CD4-positive, alpha-beta T cell treated with Interleukin-4 for 1 hour (primary cell): ENCODE measurements around the gene PITX3.

Source experiments
- DNase-seq, 2 donors: peaks; one replicate each; pipeline ENCODE4 v3.0.0-alpha.2; 2020 to 2022

The PITX3 gene

DNA sequence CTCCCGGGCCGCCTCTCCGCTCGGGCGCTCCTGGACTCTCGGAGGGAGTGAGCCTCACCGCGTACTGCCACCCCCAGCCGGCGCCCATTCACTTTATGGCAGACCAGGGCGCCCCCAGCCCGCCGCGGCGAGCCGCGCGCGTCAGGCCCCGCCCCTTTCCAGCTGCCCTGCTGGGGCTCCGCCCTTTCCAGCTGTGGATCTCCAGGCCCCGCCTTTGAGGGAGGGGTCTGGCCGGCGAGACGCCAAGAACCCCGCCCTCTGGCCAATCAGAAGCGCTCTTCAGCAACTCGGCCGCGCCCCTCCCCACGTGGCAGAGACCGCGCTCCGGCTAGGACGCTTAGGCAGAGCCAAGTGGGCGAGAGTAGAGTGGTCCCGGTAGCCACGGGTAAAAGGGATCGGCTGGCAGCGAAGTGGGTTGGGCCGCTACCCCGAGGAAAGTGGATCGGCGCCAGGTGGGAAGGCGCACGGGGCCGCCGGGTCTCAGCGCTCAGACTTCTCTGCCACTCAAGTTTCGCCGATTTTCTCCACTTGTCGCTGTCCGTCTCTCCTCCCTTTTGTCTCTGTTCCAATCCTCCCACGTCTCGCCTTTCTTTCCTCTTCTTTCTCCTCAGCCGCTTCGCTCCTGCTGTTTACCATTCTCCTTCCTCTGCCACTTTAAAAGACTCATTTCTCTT, at the start of gene PITX3:
PITX3 (minus strand) TSS at position 69 of the 674 bp plus-strand sequence. CDS start 9,432 bp downstream, outside the sequence.
- peak; percentile 92 to 93 for DNase-seq

DNA sequence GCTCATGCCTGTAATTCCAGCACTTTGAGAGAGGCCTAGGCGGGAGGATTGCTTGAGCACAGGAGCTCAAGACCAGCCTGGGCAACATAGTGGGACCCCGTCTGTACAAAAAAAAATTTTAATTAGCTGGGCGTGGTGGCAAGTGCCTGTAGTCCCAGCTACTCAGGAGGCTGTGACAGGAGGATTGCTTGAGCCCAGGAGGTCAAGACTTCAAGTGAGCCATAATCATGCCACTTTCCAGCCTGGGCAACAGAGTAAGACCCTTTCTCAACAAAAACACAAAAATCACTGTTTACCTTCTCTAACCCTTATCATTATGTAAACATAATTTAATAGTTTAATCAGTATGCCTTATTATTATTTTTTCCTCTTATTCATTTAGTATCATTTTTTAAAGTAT, 48.5 kb upstream of the PITX3 start:
- no peak for DNase-seq

DNA sequence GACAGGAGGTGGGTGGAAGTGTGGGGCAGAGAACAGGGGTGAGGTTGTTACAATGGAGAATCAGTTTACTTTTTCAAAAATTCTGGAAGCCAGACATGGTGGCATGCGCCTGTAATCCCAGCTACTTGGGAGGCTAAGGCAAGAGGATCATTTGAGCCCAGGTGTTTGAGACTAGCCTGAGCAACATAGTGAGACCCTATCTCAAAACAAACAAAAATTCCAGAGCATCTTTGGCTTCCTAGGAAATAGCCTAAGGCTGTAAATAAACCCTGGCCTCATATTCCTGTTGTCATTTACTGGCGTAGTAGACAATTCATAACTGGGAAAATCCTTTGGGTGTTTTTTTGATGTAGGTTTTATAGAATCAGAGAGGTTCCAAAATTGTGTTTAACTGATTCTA, 48.0 kb upstream of the PITX3 start:
- DNase-seq, result no peak

DNA sequence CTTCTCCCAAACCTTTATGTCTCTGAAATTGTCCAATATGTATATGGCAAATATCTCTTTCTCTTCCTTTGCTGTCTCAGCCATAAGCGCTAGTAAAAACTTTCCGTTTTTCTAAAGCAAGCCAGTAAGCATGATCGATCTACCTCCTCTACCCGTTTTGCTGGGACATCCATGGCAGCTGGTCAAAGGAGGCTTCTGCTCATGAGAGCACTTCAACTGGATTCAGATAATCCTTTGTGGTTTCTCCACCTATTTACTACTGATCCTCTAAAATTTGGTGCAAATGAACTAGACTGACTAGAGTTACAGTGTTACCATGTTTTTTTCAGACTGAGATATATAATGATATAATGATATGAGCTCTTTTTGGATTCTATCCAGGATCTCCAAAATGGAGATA, 46.7 kb upstream of the PITX3 start:
- no peak for DNase-seq

DNA sequence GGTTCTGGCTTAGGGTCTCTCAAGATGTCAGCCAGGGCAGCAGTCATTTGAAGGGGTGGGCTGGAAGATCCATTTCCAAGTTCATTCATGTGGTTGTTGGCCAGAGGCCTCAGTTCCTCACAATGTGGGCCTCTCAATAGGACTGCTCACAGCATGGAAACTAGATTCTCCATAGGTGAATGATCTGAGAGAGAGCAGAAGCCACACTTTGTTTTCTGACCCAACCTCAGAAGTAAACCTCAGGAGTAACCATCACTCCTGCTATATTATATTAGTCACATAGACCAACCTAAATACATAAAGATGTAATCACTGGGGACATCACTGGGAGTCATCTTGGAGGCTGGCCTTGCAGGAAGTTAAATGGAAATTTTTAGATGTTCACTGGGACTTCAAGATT, 46.2 kb upstream of the PITX3 start:
- DNase-seq, result no peak

DNA sequence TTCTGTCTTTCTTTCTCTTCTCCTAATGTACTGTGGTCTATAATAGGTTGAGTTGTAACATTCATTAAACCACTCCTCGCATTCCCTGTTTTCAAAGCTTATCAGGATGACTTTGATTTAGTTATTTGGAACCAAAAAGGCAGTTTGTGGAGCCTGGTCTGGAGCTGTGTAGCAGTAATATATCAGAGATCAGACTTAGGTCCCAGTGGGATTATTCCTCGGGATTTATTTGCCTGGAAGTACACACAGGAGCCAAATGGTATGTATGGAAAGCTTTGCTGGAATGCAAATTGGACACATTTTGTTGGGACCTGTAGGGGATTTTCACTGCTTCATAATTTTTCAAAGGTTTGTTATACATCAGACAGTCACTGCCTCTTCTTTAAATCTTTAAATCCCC, 44.9 kb upstream of the PITX3 start:
- no peak for DNase-seq

DNA sequence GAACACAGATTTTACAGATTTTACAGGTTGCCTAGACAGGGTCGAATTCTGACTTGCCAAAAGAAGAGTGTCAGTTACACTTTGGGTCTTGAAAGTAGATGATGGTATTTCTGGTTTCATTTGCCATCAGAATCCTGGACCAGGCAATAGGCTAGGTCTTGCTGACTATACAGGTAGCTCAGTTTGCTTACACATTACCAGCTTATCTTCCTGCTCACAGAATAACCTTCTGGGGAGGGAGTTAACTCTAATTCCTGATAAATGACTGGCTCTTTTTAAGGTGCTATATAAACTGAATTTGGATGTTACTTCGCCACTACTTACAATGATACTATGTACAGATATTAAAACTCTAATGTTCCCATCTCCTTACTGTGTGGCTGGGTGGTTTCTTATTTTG, 43.8 kb upstream of the PITX3 start:
- DNase-seq, result no peak

DNA sequence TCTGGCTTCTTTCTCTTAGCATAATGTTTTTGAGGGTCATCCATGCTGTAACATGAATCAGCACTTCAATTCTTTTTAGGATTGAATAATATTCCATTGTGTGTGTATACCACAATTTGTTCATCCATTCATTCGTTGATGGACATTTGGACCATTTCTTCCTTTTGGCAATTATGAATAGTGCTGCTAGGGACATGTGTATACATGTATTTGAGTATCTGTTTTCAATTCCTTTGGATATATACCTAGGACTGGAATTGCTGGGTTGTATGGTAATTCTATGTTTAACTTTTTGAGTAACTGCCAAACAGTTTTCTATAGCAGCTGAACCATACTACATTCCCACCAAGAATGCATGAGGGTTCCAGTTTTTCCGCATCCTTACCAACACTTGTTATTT, 43.2 kb upstream of the PITX3 start:
- no peak for DNase-seq

DNA sequence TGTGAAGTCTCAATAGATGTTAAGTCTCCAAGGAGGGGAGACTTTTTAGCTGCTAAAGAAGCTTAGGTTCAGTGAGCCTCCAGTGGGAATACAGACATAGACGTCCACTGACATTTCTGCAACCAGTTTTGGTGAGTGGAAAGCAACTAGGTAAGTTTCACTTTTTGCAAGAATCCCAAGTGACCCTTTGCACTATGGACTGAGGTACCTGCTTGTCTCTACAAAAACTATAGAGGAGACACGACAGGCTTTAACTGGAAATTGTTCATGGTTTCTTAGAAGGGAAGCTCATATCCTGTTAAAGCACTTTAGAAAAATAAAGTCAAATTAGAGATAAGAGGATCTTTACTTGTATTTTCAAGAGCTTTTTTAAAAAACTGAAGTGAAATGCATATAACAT, 42.6 kb upstream of the PITX3 start:
- DNase-seq, result no peak

DNA sequence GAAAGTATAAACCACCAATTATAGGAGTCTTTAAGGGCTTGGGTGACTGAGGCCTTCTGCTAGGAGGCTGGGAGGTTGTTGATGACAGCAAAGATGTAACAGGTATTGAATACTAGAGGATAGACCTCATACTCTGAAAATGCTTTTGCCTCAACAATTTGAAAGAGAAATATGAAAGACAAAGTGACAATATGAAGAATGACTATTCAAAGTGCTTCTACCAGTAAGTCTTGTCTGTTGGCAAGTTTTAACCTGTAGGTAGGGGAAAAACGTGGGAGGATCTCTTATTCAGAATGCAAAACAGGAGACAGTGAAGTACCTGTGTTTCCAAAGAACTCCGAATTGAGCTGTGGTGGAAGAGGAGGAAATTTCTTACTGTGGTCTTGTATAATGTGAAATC, 42.2 kb upstream of the PITX3 start:
- no peak for DNase-seq

DNA sequence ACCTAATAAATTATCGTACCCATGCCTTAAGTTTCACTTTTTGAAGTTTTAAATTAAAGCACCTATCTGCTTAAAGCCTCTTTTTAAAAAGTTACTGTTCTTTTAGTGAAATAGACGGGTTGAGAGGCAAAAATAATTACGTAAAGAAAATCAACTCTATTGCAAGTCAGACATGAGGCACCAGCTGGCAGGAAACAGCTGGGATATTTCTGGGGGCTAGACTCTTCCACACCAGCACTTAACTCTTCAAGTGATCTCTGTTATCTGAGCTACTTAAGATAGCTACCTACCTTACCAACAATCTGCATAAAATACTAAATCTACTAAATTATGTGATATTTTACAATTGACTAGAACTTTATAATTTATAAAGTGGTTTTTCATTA, 39.8 kb upstream of the PITX3 start:
- no peak for DNase-seq

DNA sequence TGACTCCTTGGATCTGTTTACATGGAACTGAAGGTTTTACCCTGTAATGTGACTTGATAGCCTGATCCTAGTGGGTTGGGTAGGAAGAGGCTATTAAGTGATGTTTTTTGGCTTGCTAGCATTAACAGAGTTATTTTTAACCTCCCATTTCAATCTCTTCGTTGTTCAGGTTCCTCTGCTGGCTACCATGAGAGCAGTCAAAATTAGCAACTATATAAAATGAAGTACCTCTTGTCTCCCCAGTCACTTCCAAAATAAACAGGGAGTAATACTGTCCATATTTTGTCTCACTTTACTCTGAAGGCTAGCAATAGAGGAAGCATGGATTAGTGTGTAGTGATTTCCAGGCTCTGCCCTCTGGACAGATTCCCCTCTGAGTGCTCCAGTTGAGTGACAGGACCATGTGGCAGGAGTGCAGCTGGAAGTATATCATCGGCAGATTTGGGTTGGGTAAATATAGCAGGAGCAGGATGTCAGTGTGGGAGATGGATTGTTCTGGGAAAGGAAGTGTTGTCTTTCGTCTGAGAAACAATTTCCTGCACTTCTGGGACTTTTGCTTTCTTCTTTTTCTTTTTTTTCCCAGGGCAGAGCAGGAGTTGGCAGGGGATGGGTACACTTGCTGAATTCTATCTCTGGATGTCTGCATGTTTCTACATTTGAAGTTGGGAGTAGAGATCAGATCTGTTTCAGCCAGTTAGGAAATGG, 39.2 kb upstream of the PITX3 start:
- no peak for DNase-seq

DNA sequence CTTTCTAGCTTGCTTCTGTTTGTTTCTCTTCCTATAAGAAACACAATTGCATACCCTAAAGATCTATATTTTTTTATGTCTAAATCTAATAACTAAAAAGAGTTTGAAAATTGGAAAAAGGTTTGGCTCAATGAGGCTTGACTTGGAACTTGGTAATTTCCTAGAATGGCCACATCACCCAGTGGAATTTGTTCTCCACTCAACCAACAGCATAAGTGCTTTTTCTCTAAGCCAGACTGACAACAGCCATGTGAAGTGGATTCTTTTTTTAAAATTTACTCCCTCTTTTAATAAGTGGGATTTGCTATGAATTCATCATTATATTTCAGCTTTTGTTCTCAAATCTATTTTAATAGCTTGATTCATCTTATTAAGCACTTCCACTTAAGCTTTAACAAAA, 37.8 kb upstream of the PITX3 start:
- no peak for DNase-seq

DNA sequence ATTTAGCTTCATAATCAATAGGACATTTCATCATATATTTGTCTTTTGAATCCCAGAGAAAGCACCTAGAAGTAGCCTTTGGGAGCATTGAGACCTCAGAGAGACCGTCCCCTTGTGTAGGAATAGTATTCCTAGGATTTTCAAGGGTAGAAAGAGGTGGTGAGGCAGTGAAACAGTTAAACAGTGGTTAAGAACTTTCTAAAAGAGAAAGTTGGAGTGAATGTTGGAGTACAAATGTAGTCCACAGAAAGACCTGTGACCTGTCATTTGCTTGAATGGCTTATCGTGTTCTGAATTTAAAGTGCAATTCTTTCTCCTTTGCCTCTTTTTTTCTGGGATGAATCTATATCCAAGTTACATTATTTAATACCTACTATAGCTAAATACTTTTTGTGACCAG, 34.0 kb upstream of the PITX3 start:
- no peak for DNase-seq

DNA sequence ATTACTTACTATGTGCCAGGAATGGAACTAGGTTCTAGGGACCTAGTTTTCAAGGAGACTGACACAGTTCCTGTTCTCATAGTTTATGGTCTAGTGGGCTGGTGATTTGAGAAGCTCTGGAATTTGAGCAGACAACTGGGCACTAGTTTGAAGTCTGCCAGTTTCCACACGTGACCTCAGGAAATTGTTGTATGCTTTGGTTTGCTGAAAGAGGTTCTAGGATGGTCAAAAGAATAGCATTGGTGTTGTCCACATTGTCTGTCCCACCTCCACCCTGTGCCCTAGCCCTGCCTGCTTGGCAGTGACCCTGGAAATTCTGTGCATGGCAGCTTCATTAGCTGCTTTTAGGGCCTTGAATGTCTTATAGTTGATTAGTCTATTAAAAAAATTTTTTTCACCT, 32.8 kb upstream of the PITX3 start:
- no peak for DNase-seq

DNA sequence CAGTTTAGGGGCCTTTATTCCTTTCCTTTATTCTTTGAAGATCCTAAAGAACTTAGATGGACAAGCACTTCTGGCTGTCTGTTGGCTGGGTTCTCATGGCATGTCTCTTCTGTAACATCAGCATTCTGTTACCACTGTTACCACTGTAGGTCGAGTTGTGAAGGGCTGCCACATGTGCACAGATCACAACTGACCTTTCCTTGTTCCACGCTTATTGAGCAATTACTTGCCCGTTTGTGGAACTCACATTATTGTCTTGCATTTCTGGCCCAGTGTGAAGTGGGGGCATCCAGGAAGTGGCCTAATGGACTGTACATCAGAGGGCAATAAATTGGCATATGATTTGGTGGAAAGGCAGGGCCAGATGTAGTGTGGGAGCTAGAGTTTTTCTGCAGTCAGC, 27.7 kb upstream of the PITX3 start:
- DNase-seq, result no peak

DNA sequence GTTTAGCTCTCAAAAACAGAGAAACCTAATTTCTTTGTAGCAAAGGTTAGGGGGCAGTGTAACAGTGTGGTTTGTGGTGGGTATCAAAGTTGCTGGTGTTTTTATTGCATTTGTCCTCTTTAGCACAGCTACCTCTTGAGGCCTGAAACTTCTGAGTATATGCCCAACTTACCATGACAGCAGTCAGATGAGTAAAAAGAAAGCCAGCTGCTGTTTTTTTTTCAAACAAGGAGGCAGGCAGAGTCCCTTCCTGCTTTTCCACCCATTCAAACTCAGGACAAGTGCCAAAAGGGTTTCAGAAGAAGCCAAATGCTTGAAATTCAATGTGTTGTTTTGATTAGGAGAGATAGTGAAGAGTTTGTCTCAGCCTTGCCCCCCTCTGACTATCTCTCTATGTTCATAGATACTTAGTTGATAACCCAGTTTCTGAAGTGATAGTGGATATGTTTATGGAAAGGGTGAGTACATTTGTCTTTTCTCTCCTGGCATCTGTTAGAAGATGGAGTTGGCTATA, 27.1 kb upstream of the PITX3 start:
- no peak for DNase-seq

DNA sequence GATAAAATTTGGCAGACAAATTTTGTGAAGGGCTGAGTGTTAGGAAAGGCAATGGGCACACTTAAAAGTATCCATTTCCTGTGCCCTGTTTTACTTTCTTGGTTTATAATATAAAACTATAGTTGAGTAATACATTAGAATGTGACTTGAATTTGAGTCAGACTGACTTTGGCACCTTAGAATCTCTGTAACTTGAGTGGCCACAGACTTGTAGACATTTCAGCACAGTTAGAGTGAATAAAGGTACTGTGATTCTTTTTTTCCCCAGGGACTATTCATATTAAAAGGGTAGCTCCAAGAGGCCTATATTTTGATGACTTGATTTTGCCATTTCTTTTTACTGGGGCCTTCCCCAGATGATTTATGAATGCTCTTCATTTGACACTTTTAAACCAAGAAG, 26.4 kb upstream of the PITX3 start:
- no peak for DNase-seq

DNA sequence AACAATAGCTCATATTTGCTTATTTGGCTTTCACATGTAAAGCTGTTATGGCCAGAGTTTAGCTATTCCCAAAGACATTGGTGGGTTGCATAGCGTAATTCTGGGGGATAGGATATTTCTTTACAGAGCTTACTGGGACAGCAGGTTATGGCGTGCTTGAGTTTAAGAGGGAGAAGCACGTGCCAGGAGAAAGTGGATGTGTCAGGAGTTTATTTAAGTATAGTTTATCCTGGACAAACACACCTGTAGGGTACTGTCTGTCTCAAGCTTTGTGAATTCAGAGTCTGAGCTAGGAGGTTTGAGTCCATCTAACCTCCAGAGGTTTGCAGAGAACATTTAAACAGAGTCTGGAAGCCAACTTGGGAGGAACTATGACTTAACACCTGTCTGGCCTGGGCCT, 25.4 kb upstream of the PITX3 start:
- DNase-seq, result no peak

DNA sequence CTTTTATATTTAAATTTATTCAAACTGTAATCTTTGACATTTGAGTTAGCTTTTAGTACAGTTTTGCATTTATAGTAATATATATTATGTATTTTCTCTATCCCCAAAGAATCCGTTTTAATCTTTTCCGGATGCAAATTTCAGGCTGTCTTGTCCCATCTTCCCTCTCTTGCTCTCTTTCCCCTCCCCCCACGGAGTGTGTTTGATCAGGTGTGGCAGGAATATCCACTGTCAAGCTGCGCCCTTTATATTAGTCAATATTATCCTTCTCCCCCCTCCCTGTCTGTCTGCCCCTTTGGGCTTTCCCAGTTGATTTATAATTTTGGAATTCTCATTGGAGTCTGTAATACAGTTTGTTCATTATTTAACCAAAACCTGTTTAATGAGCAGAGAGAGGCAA, 23.1 kb upstream of the PITX3 start:
- DNase-seq, result no peak

DNA sequence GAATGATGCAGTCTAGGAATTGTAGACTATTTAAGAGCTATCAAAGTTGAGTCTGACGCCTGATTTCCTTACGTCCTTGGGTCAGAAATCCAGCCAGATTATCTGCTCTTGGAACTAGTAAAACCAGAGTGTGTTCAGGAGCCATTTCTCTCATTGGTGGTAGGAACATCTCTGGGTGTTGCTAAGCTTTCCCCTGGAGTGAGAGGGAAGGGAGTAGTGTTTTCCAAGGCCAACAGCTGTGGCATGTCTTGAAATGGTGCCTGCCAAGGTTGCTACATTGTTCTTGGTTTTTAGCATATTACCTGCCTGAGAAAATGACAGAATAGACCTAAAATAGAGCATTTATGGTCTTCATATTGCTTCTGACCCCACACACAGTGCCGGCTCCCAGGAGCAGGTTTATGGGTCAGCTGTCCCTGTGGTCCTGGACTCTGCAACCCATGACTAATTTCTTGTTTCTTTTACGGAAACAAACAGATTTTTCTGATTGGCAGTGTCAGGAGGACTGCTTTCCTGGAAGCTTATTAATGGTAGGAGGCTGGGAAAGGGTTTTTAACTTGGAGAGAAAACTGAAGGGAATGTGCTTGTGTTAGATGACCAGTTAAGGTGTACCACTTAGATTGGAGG, 21.5 kb upstream of the PITX3 start:
- no peak for DNase-seq

DNA sequence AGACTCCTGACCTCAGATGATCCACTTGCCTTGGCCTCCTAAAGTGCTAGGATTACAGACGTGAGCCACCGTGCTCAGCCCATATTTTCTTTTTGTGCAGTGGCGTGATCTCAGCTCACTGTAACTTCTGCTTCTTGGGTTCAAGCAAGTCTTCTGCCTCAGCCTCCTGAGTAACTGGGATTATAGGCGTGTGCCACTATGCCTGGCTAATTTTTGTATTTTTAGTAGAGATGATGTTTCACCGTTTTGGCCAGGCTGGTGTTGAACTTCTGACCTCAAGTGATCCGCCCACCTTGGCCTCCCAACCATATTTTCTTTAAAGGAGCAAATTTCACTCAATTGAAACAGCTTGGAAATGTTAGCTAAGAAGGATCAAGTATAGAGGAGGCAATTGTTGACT, 20.5 kb upstream of the PITX3 start:
- DNase-seq, result no peak

DNA sequence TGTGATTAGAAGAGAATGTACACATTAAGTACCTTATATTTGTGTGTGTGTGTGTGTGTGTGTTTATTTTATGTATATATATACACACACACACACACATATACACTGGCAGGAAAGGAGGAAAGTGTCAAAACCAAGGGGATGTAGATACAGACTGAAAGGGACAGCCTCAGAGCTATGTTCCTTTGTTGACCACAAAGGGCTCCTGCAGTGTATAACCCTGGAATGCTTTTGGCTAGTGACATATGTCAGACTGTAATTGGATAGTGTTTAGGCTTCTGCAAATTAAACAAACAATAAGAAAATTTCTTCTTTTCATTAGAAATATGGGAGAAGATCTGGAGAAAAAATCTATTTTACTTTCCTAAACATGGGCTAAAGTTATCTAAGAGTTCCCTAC, 19.9 kb upstream of the PITX3 start:
- DNase-seq, result no peak

DNA sequence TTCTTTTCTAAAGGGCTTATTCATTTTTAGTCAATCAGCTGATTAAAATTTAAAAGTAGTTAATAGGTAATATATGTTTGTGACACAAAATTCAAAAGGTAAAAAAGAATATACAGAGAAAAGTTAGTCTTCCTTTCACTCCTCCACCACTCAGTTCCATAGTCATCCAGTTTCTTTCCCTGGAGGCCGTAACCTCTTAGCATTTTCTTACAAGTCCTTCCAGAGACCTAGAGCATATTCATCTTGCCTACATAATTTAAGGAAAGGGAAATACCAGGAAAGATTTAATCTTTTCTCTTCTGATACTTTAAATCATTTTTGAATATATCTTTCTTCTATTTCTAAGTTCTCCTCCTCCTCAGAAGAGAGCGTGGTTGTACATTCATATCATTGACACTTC, 14.1 kb upstream of the PITX3 start:
- no peak for DNase-seq
